HG02885 (cell line): ENCODE measurements around the gene KIDINS220.

ENCODE experiments used
- ATAC-seq: cut with Tn5 transposase; IDR thresholded peaks from one replicate; pipeline ENCODE4 v1.9.1; 2021; ENCODE audit warnings: mild to moderate bottlenecking; ENCODE audit not compliant: unreplicated experiment, poor library complexity

The KIDINS220 gene

GRCh38 chr2:8679827-8680731 is 157.3 kb downstream of the KIDINS220 start:
- no peak for ATAC-seq

- ATAC-seq: no peak
These were observed 157.9 kb downstream of the KIDINS220 start for GRCh38 chr2:8679567-8679826.
